ENCODE measurements around the gene C6orf132. TPM values are rescaled to one million over a fixed set of nuclear protein-coding genes. Genes with fewer than 3 reads are reported as not detected.

C6orf132 gene
- total RNA-seq, 1 donor from 2014 or later: 22.9 TPM

DNA sequence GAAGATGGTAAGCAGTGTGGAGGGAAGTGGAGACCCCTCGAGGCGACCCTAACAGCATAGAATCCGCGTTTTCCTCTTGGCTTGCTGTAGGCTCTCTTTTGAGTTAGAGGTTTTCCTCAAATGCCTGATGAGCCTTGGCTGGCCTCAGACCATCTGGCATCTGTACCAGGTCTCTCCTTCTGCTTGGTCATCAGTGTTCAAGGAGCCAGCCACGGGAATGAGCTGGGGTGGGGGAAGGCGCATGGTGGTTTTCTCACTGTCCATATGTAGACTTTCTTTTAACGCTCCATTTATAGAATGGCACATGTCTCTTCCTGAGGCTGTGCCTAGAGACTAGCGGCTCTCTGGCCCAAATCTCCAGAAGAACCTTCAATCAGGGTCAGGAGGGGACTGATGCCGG, 22.6 kb upstream of the C6orf132 start:
- Mint-ChIP-seq H3K4me1 (ENCODE audit: unreplicated experiment) (peaks cover 14% of the 10 kb centered on the region), H3K36me3 (no peaks in the 10 kb centered on the region), H3K4me3 (no peak overlapping the region), H3K27ac (no peak overlapping the region), H3K27me3 (peaks cover 8% of the 10 kb centered on the region), H3K9me3 (no peaks in the 10 kb centered on the region)
- DNase-seq (ENCODE audit: extremely low spot score, unreplicated experiment): no peak
- TF ChIP-seq, protein P1, sequence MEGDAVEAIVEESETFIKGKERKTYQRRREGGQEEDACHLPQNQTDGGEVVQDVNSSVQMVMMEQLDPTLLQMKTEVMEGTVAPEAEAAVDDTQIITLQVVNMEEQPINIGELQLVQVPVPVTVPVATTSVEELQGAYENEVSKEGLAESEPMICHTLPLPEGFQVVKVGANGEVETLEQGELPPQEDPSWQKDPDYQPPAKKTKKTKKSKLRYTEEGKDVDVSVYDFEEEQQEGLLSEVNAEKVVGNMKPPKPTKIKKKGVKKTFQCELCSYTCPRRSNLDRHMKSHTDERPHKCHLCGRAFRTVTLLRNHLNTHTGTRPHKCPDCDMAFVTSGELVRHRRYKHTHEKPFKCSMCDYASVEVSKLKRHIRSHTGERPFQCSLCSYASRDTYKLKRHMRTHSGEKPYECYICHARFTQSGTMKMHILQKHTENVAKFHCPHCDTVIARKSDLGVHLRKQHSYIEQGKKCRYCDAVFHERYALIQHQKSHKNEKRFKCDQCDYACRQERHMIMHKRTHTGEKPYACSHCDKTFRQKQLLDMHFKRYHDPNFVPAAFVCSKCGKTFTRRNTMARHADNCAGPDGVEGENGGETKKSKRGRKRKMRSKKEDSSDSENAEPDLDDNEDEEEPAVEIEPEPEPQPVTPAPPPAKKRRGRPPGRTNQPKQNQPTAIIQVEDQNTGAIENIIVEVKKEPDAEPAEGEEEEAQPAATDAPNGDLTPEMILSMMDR (conservative IDR thresholded peaks at IDR 0.05): no peak

DNA sequence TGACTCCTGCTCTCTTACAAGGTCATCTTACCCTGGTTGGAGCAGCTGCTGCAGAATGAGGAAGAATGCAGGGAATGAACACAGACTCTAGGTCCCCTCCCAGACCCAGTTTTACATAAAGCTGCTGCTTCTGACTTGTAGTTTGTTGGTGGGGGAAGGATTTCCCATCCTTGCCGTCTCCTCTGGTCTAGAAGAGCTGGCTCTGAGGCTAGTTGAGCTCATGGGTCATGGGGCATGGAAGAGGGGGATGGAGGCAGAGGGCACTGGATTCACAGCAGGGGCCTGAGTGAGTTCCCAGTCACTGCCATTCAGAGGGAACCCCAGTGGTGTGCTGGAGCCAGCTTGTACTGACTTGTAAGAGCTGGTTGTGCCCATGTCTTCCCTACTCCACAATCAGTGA, 21.6 kb upstream of the C6orf132 start:
- Mint-ChIP-seq H3K4me3 (no peak overlapping the region), H3K4me1 (ENCODE audit: unreplicated experiment) (peaks cover 14% of the 10 kb centered on the region), H3K27ac (no peak overlapping the region), H3K27me3 (peaks cover 8% of the 10 kb centered on the region), H3K36me3 (no peaks in the 10 kb centered on the region), H3K9me3 (no peaks in the 10 kb centered on the region)
- DNase-seq (ENCODE audit: extremely low spot score, unreplicated experiment): no peak
- TF ChIP-seq, protein P1 (conservative IDR thresholded peaks at IDR 0.05): no peak

DNA sequence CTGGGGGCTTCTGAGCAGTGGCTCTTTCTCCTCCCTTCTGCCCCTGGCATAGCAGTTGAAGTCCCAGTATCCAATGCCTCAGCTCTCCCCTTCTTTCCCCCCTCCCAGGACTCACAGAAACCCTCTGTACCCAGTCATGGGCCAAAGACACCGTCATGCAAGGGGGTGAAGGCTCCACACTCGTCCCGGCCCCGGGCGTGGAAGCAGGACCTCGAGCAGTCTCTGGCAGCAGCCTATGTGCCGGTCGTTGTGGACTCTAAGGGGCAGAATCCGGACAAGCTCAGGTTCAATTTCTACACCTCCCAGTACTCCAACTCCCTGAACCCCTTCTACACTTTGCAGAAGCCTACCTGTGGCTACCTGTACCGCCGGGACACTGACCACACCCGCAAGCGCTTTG, 20.4 kb upstream of the C6orf132 start:
- Mint-ChIP-seq H3K27ac (no peak overlapping the region), H3K36me3 (no peaks in the 10 kb centered on the region), H3K4me3 (no peak overlapping the region), H3K27me3 (peaks cover 8% of the 10 kb centered on the region), H3K4me1 (ENCODE audit: unreplicated experiment) (peaks cover 16% of the 10 kb centered on the region), H3K9me3 (no peaks in the 10 kb centered on the region)
- DNase-seq (ENCODE audit: extremely low spot score, unreplicated experiment): no peak
- TF ChIP-seq, protein P1 (conservative IDR thresholded peaks at IDR 0.05): no peak

DNA sequence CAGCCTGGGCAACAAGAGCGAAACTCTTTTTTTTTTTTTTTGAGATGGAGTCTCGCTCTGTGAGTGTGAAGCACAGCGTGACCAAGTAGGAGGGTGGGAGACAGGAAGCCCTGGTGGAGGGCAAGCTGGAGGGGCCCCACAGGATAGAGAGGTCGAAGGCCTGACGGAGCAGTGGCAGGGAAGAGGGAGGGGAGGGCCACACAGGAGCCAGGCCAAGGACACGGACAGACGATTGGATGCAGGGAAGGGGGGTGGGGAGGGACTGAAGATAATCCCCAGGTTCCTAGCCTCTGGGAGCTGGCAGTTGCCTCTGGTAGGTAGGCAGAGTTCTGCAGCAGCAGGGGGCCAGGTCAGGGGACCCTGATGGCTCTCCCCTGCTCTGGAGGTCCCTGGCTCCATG, 20.0 kb upstream of the C6orf132 start:
- H3K9me3 Mint-ChIP-seq: no peaks in the 10 kb centered on the region
- TF ChIP-seq, protein P1 (conservative IDR thresholded peaks at IDR 0.05): no peak
- peaks cover 8% of the 10 kb centered on the region for H3K27me3 Mint-ChIP-seq
- peaks cover 18% of the 10 kb centered on the region for H3K4me1 Mint-ChIP-seq (ENCODE audit: unreplicated experiment)
- no peak overlapping the region for H3K4me3 Mint-ChIP-seq
- no peaks in the 10 kb centered on the region for H3K36me3 Mint-ChIP-seq
- no peak overlapping the region for H3K27ac Mint-ChIP-seq
- DNase-seq (ENCODE audit: extremely low spot score, unreplicated experiment): no peak

DNA sequence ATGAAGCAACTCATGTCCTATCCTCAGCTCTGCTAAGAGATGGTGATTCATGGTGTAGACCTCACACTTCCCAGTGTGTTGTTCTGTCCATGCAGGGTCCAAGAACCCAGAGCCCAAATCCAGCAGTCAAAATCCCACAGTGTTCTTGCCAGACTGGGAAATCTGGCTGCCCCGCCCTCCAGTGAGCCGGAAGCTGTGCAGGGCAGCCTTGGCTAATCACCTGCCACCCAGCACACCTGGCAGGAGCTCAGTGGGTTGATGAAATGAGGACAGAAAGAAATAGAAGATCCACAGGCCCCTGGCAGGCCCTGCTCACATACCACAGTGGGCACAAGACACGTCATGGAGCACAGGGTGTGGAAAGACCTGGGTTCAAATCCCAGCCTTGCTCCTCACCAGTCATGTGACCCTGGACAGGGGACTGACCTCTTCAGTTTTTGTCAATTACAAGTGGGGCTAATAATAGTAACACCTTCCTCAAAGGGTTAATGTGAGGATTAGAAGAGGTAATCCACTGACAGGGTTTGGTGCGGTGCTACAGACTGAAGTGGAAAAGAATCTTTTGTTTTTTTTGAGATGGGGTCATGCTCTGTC, 17.1 kb upstream of the C6orf132 start:
- no peak overlapping the region for H3K4me3 Mint-ChIP-seq
- peaks cover 10% of the 10 kb centered on the region for H3K4me1 Mint-ChIP-seq (ENCODE audit: unreplicated experiment)
- H3K27me3 Mint-ChIP-seq: peaks cover 5% of the 10 kb centered on the region
- no peak for DNase-seq (ENCODE audit: extremely low spot score, unreplicated experiment)
- H3K27ac Mint-ChIP-seq: no peak overlapping the region
- TF ChIP-seq, protein P1 (conservative IDR thresholded peaks at IDR 0.05): no peak
- H3K9me3 Mint-ChIP-seq: no peaks in the 10 kb centered on the region
- H3K36me3 Mint-ChIP-seq: no peaks in the 10 kb centered on the region

DNA sequence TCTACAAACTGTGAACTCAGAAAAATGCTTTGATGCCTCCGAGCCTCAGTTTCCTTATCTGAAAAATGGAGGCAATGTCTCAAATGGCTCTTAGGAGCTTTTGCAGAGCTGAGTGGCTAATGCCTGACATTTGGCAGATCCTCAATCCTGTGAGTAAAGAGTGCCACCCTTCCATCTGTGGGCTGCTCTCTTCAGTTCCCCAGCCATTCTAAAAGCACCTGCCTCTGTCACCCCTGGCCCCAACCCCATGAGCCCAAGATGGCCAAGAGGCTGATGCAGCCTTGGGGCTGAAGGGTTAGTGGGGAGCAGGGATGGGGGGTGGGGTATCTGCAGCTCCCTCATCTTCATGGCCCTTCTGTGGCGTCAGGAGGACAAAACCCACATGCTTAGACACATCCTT, 16.2 kb upstream of the C6orf132 start:
- no peak overlapping the region for H3K4me3 Mint-ChIP-seq
- DNase-seq (ENCODE audit: extremely low spot score, unreplicated experiment): no peak
- peaks cover 10% of the 10 kb centered on the region for H3K4me1 Mint-ChIP-seq (ENCODE audit: unreplicated experiment)
- H3K27me3 Mint-ChIP-seq: peaks cover 9% of the 10 kb centered on the region
- TF ChIP-seq, protein P1 (conservative IDR thresholded peaks at IDR 0.05): no peak
- no peak overlapping the region for H3K27ac Mint-ChIP-seq
- H3K9me3 Mint-ChIP-seq: no peaks in the 10 kb centered on the region
- H3K36me3 Mint-ChIP-seq: no peaks in the 10 kb centered on the region

Measured in type B pancreatic cell (in vitro differentiated cells).